ENCODE data around the gene P4HA2.

The P4HA2 gene

DNA sequence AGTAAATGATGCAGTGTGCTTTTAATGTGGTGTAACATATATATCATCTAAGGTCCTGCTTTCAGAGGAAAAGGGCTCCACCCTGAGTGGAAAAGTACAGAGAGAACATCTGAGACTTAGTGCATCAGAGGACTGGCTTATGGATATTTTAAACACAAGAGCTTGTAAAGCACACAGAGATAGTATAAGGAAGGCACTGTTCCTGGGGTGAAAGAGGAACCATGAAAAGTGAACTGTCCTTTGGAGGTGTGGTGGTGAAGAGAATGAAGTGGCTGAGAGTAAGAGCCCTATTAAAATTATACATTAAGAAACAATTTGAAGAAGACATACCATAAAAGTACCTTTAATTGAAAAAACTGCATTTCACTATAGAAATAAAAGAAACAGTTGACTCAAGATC lies 85.2 kb downstream of the P4HA2 start:
- no peak for DNase-seq (ENCODE audit: low spot score)

Data from pons (tissue), 1 donor.